HepG2 (cell line): Measurements from ENCODE around the gene GPC3. TPM values are rescaled to one million over a fixed set of nuclear protein-coding genes. Genes with fewer than 3 reads are reported as not detected.

ENCODE experiments used
- ATAC-seq: fragments of 200-7000 bp; cut with Tn5 transposase; 3 replicates; pipeline ENCODE4 v1.9.1; 2020; ENCODE audit warnings: mild to moderate bottlenecking, moderate library complexity
- BruUV-seq: library from RNA; stranded (reverse); fragments of 400-500 nt; replicated peaks from 2 replicates; lab custom pipeline; 2021; lab: Mats Ljungman, UMichigan
- CTCF ChIA-PET: fragments of 300-600 bp; formaldehyde crosslinking; extraction: SDS; loops from one replicate; lab custom pipeline; 2021; ENCODE audit warnings: low total read pairs, inconsistent platforms, low intra/inter-chr PET ratio; lab: Yijun Ruan, JAX
- POLR2A ChIA-PET: fragments of 350-600 bp; sonication (Branson Sonifier 250); formaldehyde crosslinking; loops from one replicate; lab custom pipeline; 2020; ENCODE audit warnings: antibody characterized with exemption, inconsistent platforms; lab: Yijun Ruan, JAX
- DNase-seq: peaks from one replicate; pipeline ENCODE4 v3.0.0-alpha.2; 2015; ENCODE audit warnings: low spot score
- FAIRE-seq: peaks from 3 replicates; lab custom pipeline; 2011; peaks lifted over from hg19 to GRCh38; lab: Jason Lieb, UNC
- H2AFZ ChIP-seq: one replicate; pipeline ENCODE4 v1.6.1; 2011; ENCODE audit warnings: low read length, inconsistent platforms
- H3K27ac ChIP-seq: fragments of 300-600 bp; 3 replicates; pipeline ENCODE4 v1.8.0; 2011; ENCODE audit warnings: mixed run types, mild to moderate bottlenecking, mixed read lengths, low read length, inconsistent platforms; ENCODE audit not compliant: insufficient read depth; ENCODE audit errors: extremely low read length
- H3K27me3 ChIP-seq, 2 experiments: fragments of 200-600 bp in 1 of 2; 2 replicates in 1 of 2; 3 replicates in 1 of 2; pipeline versions ENCODE4 v1.6.0 to v1.8.0; 2011; ENCODE audit warnings: low read length in 2 of 2, mild to moderate bottlenecking in 2 of 2, moderate library complexity in 2 of 2, inconsistent platforms in 1 of 2; ENCODE audit not compliant: insufficient read depth in 2 of 2, control insufficient read depth in 1 of 2
- H3K36me3 ChIP-seq, 2 experiments: fragments of 200-600 bp in 1 of 2; replicated peaks in 1 of 2; 2 replicates in 1 of 2; 3 replicates in 1 of 2; pipeline versions ENCODE4 v1.5.1 to v1.8.0; 2011; ENCODE audit warnings: low read length in 2 of 2, inconsistent platforms in 1 of 2; ENCODE audit not compliant: insufficient read depth in 2 of 2, control insufficient read depth in 1 of 2
- H3K4me1 ChIP-seq: 2 replicates; pipeline ENCODE4 v1.5.1; 2012; ENCODE audit warnings: low read length, inconsistent platforms; ENCODE audit not compliant: insufficient read depth
- H3K4me2 ChIP-seq: 2 replicates; pipeline ENCODE4 v1.6.0; 2011; ENCODE audit warnings: low read depth, low read length, inconsistent platforms
- H3K4me3 ChIP-seq, 3 experiments: fragments of 200-600 bp in 1 of 3; sonication (generic), shearing (Covaris generic) in 1 of 3; replicated peaks in 1 of 3; 2 replicates each; pipeline ENCODE4 v1.5.1; 2011 to 2016; ENCODE audit warnings: low read length in 3 of 3, inconsistent platforms in 2 of 3, low read depth in 2 of 3, mild to moderate bottlenecking in 2 of 3, control low read depth in 1 of 3, mixed read lengths in 1 of 3; ENCODE audit not compliant: insufficient read depth in 1 of 3
- H3K79me2 ChIP-seq: one replicate; pipeline ENCODE4 v1.6.1; 2011; ENCODE audit warnings: low read length, inconsistent platforms; ENCODE audit not compliant: insufficient read depth
- H3K9ac ChIP-seq: 2 replicates; pipeline ENCODE4 v1.6.0; 2011; ENCODE audit warnings: mild to moderate bottlenecking, low read depth, low read length, inconsistent platforms; ENCODE audit not compliant: insufficient read depth
- H3K9me3 ChIP-seq: 2 replicates; pipeline ENCODE4 v1.5.1; 2012; ENCODE audit warnings: mild to moderate bottlenecking, low read length
- H4K20me1 ChIP-seq: 2 replicates; pipeline ENCODE4 v1.6.0; 2011; ENCODE audit warnings: inconsistent platforms, mild to moderate bottlenecking, low read length, moderate library complexity; ENCODE audit not compliant: insufficient read depth
- BCL3 ChIP-seq: sonication (generic); formaldehyde crosslinking; IDR thresholded peaks from 2 replicates; pipeline ENCODE4 v1.5.1; 2020; ENCODE audit warnings: mild to moderate bottlenecking, missing genetic modification reagents, moderate library complexity
- EEA1 ChIP-seq: sonication (generic); formaldehyde crosslinking; IDR thresholded peaks from 2 replicates; pipeline ENCODE4 v1.5.1; 2020; ENCODE audit warnings: mild to moderate bottlenecking, missing genetic modification reagents, borderline replicate concordance
- FLYWCH1 ChIP-seq: sonication (generic); formaldehyde crosslinking; IDR thresholded peaks from 2 replicates; pipeline ENCODE4 v1.8.1; 2023; ENCODE audit warnings: mild to moderate bottlenecking, missing genetic modification reagents
- LRRFIP1 ChIP-seq: sonication (generic); formaldehyde crosslinking; conservative IDR thresholded peaks from 2 replicates; pipeline ENCODE4 v1.4.0; 2020; ENCODE audit warnings: missing genetic modification reagents
- MAFG ChIP-seq: sonication (generic); formaldehyde crosslinking; IDR thresholded peaks from 2 replicates; pipeline ENCODE4 v1.5.1; 2020; ENCODE audit warnings: mild to moderate bottlenecking, missing genetic modification reagents
- PAWR ChIP-seq: sonication (generic); formaldehyde crosslinking; IDR thresholded peaks from 2 replicates; pipeline ENCODE4 v1.4.0; 2020; ENCODE audit warnings: missing genetic modification reagents, mild to moderate bottlenecking, borderline replicate concordance
- PREB ChIP-seq: sonication (generic); formaldehyde crosslinking; IDR thresholded peaks from 2 replicates; pipeline ENCODE4 v1.4.0; 2020; ENCODE audit warnings: missing genetic modification reagents
- RARA ChIP-seq: IDR thresholded peaks from 2 replicates; pipeline ENCODE4 v1.6.1; 2016; ENCODE audit warnings: missing genetic modification reagents, missing compliant biosample characterization
- TARDBP ChIP-seq: sonication (generic); formaldehyde crosslinking; IDR thresholded peaks from 2 replicates; pipeline ENCODE4 v1.8.0; 2022; ENCODE audit warnings: mild to moderate bottlenecking, missing genetic modification reagents
- TP53 ChIP-seq: sonication (generic); formaldehyde crosslinking; conservative IDR thresholded peaks from 2 replicates; pipeline ENCODE4 v1.4.0; 2020; ENCODE audit warnings: missing genetic modification reagents
- ZNF136 ChIP-seq: sonication (generic); formaldehyde crosslinking; IDR thresholded peaks from 2 replicates; pipeline ENCODE4 v1.8.1; 2022; ENCODE audit warnings: low read depth, mild to moderate bottlenecking, moderate library complexity, missing genetic modification reagents
- ZNF3 ChIP-seq: IDR thresholded peaks from 2 replicates; pipeline ENCODE4 v1.7.0; 2017; ENCODE audit warnings: inconsistent platforms
- ZNF574 ChIP-seq: sonication (generic); formaldehyde crosslinking; IDR thresholded peaks from 2 replicates; pipeline ENCODE4 v1.4.0; 2020; ENCODE audit warnings: missing genetic modification reagents
- ZNF678 ChIP-seq: sonication (generic); formaldehyde crosslinking; IDR thresholded peaks from 2 replicates; pipeline ENCODE4 v1.4.0; 2020; ENCODE audit warnings: mild to moderate bottlenecking, missing genetic modification reagents
- ZNF777 ChIP-seq: sonication (generic); formaldehyde crosslinking; IDR thresholded peaks from 2 replicates; pipeline ENCODE4 v1.4.0; 2020; ENCODE audit warnings: missing genetic modification reagents
- WGBS: methylation state at CpG from one replicate; pipeline ENCODE4 v1.1.6; 2017; ENCODE audit warnings: low lambda C conversion rate; 5-methylcytosine and 5-hydroxymethylcytosine counted together
- in situ Hi-C: cut with HindIII; loops from 2 replicates; pipeline ENCODE4 v1.10.0; 2017; ENCODE audit warnings: low pct_unique_long_range_greater_than_20kb; ENCODE audit not compliant: extremely low pct_ligation_motif_present
- intact Hi-C: fragments of 100-400 bp; cut with micrococcal nuclease; formaldehyde crosslinking; loops from one replicate; pipeline ENCODE4 v1.10.0; 2022; ENCODE audit not compliant: unreplicated experiment
- polyA plus RNA-seq, 8 experiments: library from polyadenylated mRNA; depleted of rRNA in 3 of 8; stranded (reverse) in 7 of 8; unstranded in 1 of 8; fragments of >200 nt; fragmentation: Illumina TruSeq in 4 of 8; extraction: Trizol in 4 of 8; gene quantifications; 2 replicates each; pipeline versions ENCODE4 v1.2.1 to v1.2.3, GENCODE V29; 2011 to 2016; ENCODE audit warnings: low read depth in 4 of 8, missing spikeins in 1 of 8, mixed read lengths in 1 of 8; ENCODE audit not compliant: insufficient read depth in 1 of 8
- total RNA-seq, 5 experiments: library from RNA; depleted of rRNA; stranded (reverse); fragments of >200 nt; fragmentation: Illumina TruSeq; extraction: Trizol; gene quantifications; 2 replicates each; pipeline ENCODE4 v1.2.3, GENCODE V29; 2016; ENCODE audit warnings: low read depth in 1 of 5

The GPC3 gene
- total and polyA plus RNA-seq, 2 of the 13 experiments (the other 11 are each of a cell fraction or from before 2014, with no cell fraction given), result 1,799 to 3,263 TPM

- in situ Hi-C loops (no loop called here), intact Hi-C loops (no loop called here)
- Histone ChIP-seq H3K27ac (no peak overlapping the region), H3K4me1 (no peaks in the 10 kb centered on the region), H3K36me3 (no peaks in the 10 kb centered on the region), H3K4me2 (no peak overlapping the region), H2AFZ (no peak overlapping the region), H3K27me3 (no peaks in the 10 kb centered on the region), H3K9ac (no peak overlapping the region), H4K20me1 (no peaks in the 10 kb centered on the region)
- ChIA-PET CTCF (no interaction called here), POLR2A (no interaction called here)
- no peak for ATAC-seq
- FAIRE-seq, result no peak
- DNase-seq, result no peak
- no TSS peak for BruUV-seq
- TF ChIP-seq ZNF678, result no peak
- no peak for TF ChIP-seq LRRFIP1
- TF ChIP-seq ZNF777 (CRISPR knock-in tag), result no peak
- no peak for TF ChIP-seq ZNF574 (CRISPR knock-in tag)
- no peak for TF ChIP-seq RARA (CRISPR knock-in tag)
- TF ChIP-seq PAWR (CRISPR knock-in tag), result no peak
- TF ChIP-seq TP53 (CRISPR knock-in tag), result no peak
- no peak for TF ChIP-seq BCL3
- TF ChIP-seq PREB (CRISPR knock-in tag), result no peak
- TF ChIP-seq ZNF3 (CRISPR knock-in tag), result no peak
- no peak for TF ChIP-seq FLYWCH1 (CRISPR knock-in tag)
- TF ChIP-seq ZNF136 (CRISPR knock-in tag), result no peak
- TF ChIP-seq TARDBP, result no peak
- TF ChIP-seq EEA1 (CRISPR knock-in tag), result no peak
- TF ChIP-seq MAFG (CRISPR knock-in tag), result no peak
- TF ChIP-seq, all 625 proteins: peak for 0
- H3K9me3 ChIP-seq, result no peaks in the 10 kb centered on the region
- no peaks in the 10 kb centered on the region for H3K79me2 ChIP-seq
- H3K4me3 ChIP-seq, result no peak overlapping the region
- WGBS, result 0% methylated on average over 10 of the region's 10 CpGs
These were observed 488.0 kb downstream of the GPC3 start for GRCh38 chrX:133497356-133497755.
